C4-2B (cell line): ENCODE results near the gene DTNA.

Experiments used
- CTCF ChIP-seq: fragments of 450-650 bp; conservative IDR thresholded peaks from 2 replicates; pipeline ENCODE4 v1.5.1; 2017; ENCODE audit warnings: mild to moderate bottlenecking
- ZFX ChIP-seq: fragments of 450-650 bp; IDR thresholded peaks from 2 replicates; pipeline ENCODE4 v1.6.1; 2017

DNA sequence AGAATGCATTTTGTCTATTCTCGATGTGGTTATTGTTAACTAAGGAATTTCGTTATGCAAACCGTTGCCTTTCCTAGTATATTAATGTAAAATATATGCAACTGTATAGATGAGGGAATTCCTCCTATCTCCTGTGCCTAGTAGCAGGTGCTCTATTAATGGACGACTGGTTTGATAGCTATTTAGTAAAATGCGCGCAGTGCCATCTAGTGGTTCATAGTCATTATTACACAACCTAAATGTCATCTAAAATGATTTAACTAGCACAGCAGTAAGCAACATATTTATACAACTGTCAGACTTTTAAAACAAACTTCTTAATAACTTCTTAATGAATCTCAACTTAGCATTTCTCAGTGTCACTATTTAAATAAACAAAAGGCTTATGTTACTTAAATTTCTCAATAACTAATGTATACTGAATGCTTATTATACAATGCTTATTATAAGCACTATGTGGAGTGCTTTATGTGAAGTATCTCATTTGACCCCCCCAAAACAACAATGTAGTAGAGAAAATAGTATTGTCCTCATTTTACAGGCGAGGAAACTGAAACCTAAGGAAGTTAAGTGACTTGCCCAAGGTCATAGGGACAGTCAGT lies 77.9 kb downstream of the DTNA start:
- TF ChIP-seq CTCF (peak; percentile 79), ZFX (no peak)
